ENCODE measurements around the gene GAK.

GRCh38 chr4:801436-802124, 130.5 kb downstream of the GAK start:
- TF ChIP-seq CTCF (IDR thresholded peaks at IDR 0.05), result no peak
- TF ChIP-seq EZH2phosphoT487 (IDR thresholded peaks at IDR 0.05), result no peak
- no peak for TF ChIP-seq EZH2 (IDR thresholded peaks at IDR 0.05)
